MCF 10A (cell line): ENCODE data around the gene METTL23. TPM values are rescaled to one million over a fixed set of nuclear protein-coding genes. Genes with fewer than 3 reads are reported as not detected.
"Not testable (repeated sequence)": the region's sequence is repeated elsewhere in the genome, so short reads cannot be mapped to it uniquely, and the experiment has no call there.

Experiments used
- BruUV-seq: library from RNA; stranded (reverse); fragments of 400-500 nt; replicated peaks from 2 replicates; lab custom pipeline; 2021; lab: Mats Ljungman, UMichigan
- CTCF ChIA-PET: fragments of 300-600 bp; sonication (Branson Sonifier 250); formaldehyde crosslinking; extraction: SDS; loops from one replicate; lab custom pipeline; 2021; ENCODE audit warnings: antibody characterized with exemption, inconsistent platforms; lab: Yijun Ruan, JAX
- POLR2A ChIA-PET: fragments of 300-600, 350-650 bp; sonication (Branson Sonifier 250); formaldehyde crosslinking; extraction: SDS; loops from one replicate; lab custom pipeline; 2020; ENCODE audit warnings: antibody characterized with exemption, inconsistent platforms; lab: Yijun Ruan, JAX
- DNase-seq: peaks from one replicate; pipeline ENCODE4 v3.0.0-alpha.2; 2018; ENCODE audit not compliant: unreplicated experiment
- H3K27ac Mint-ChIP-seq: one replicate; pipeline ENCODE4 v1.8.0; 2022; ENCODE audit warnings: mild to moderate bottlenecking, low read depth, mixed read lengths; ENCODE audit not compliant: unreplicated experiment
- H3K27me3 Mint-ChIP-seq: one replicate; pipeline ENCODE4 v1.8.0; 2022; ENCODE audit warnings: mixed read lengths; ENCODE audit not compliant: insufficient read depth, unreplicated experiment
- H3K36me3 Mint-ChIP-seq: one replicate; pipeline ENCODE4 v1.8.0; 2022; ENCODE audit warnings: mild to moderate bottlenecking, moderate library complexity, mixed read lengths; ENCODE audit not compliant: insufficient read depth, unreplicated experiment
- H3K4me1 Mint-ChIP-seq: one replicate; pipeline ENCODE4 v1.8.0; 2022; ENCODE audit warnings: mixed read lengths; ENCODE audit not compliant: insufficient read depth, unreplicated experiment
- H3K4me3 Mint-ChIP-seq: one replicate; pipeline ENCODE4 v1.8.0; 2022; ENCODE audit warnings: mild to moderate bottlenecking, moderate library complexity, mixed read lengths; ENCODE audit not compliant: unreplicated experiment
- H3K9me3 Mint-ChIP-seq: one replicate; pipeline ENCODE4 v1.8.0; 2022; ENCODE audit warnings: mixed read lengths; ENCODE audit not compliant: unreplicated experiment
- intact Hi-C: fragments of 100-400 bp; cut with micrococcal nuclease; formaldehyde crosslinking; loops from 2 replicates; pipeline ENCODE4 v1.14.1; 2022
- total RNA-seq: library from RNA; stranded (reverse); gene quantifications from 2 replicates; pipeline ENCODE4 v1.2.3, GENCODE V29; 2022
- TF ChIP-seq, protein P1 (sequence below): fragments of 200-600 bp; IDR thresholded peaks from one replicate; pipeline ENCODE4 v1.8.0; 2022; ENCODE audit warnings: antibody characterized with exemption, mild to moderate bottlenecking; ENCODE audit not compliant: unreplicated experiment

Gene METTL23
- total RNA-seq, 1 experiment from 2014 or later: 35.1 TPM

DNA sequence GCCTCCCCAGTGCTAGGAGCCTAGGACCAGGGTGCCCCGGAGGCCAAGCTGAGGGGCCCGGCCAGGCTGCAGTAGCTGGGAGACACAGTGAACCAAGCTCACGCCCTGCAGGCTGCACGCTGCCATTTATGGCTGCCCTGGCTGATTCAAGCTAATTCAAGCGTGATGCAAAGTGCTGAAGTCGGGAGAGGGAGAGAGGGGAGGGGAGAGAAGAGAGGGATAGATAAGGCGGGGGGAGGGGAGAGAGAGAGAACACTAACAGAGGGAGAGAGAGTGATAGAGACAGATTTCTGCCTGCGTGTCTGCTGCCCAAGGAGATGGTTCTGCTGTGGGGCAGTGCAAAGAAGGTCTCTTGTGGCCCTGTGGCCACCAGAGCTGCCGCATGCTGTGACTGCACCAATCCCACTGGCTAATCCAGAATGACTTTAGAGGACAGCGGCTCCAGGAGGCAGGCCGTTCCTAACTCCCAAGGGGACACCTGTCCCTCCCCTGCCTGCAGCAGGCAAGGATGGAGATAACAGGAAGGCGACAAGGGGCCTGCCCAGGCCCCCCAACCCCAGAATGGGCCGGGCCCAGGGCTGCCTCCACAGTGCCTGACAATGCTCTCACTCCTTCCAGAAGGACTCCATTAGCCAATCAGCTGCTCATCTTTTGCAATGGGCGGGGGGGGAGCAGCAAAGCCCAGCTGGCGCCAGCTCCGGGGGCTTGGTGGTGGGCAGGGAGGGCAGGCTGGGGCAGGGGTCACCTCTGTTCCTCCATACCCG is 28.8 kb upstream of the METTL23 start:
- H3K4me3 Mint-ChIP-seq: no peak overlapping the region
- H3K27me3 Mint-ChIP-seq: no peaks in the 10 kb centered on the region
- peaks cover 10% of the 10 kb centered on the region for H3K4me1 Mint-ChIP-seq
- no peaks in the 10 kb centered on the region for H3K36me3 Mint-ChIP-seq
- H3K27ac Mint-ChIP-seq: no peak overlapping the region
- ChIA-PET POLR2A (interaction anchor here (0.7 to 1.0 kb wide), 3 partner anchors 24 to 285 kb away, joined by 3 to 4 read pairs (median 3); no protein-coding TSS in a partner anchor), CTCF (interaction anchor here (1.1 kb wide), 1 partner anchor 191 kb away, joined by 3 read pairs; no protein-coding TSS in a partner anchor)
- no TSS peak for BruUV-seq
- H3K9me3 Mint-ChIP-seq: no peaks in the 10 kb centered on the region
- no peak for DNase-seq
- intact Hi-C loops: no loop called here
- TF ChIP-seq, protein P1, sequence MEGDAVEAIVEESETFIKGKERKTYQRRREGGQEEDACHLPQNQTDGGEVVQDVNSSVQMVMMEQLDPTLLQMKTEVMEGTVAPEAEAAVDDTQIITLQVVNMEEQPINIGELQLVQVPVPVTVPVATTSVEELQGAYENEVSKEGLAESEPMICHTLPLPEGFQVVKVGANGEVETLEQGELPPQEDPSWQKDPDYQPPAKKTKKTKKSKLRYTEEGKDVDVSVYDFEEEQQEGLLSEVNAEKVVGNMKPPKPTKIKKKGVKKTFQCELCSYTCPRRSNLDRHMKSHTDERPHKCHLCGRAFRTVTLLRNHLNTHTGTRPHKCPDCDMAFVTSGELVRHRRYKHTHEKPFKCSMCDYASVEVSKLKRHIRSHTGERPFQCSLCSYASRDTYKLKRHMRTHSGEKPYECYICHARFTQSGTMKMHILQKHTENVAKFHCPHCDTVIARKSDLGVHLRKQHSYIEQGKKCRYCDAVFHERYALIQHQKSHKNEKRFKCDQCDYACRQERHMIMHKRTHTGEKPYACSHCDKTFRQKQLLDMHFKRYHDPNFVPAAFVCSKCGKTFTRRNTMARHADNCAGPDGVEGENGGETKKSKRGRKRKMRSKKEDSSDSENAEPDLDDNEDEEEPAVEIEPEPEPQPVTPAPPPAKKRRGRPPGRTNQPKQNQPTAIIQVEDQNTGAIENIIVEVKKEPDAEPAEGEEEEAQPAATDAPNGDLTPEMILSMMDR: no peak

DNA sequence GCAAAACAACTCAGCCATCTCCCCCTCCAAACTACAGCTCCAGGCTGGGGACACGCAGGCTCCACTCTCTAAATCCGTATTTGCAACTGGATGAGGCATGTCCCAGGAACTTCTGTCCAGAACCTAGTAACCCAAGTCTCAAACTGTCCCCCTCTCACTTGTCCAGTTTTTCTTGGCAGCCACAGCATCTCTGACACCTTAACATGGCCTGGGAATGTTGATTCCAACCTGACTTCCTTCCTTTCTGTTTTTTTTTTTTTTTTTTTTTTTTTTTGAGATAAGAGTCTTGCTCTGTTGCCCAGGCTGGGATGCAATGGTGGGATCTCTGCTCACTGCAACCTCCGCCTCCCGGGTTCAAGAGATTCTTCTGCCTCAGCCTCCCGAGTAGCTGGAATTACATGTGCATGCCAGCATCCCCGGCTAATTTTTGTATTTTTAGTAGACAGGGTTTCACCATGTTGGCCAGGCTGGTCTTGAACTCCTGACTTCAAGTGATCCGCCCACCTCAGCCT is 28.1 kb upstream of the METTL23 start:
- H3K27me3 Mint-ChIP-seq, H3K36me3 Mint-ChIP-seq, intact Hi-C loops, H3K27ac Mint-ChIP-seq, H3K4me3 Mint-ChIP-seq, BruUV-seq, H3K9me3 Mint-ChIP-seq, DNase-seq, H3K4me1 Mint-ChIP-seq, CTCF ChIA-PET: not testable (repeated sequence)
- POLR2A ChIA-PET: interaction anchor here (0.7 kb wide), 1 partner anchor 27 kb away, joined by 4 read pairs; no protein-coding TSS in a partner anchor

DNA sequence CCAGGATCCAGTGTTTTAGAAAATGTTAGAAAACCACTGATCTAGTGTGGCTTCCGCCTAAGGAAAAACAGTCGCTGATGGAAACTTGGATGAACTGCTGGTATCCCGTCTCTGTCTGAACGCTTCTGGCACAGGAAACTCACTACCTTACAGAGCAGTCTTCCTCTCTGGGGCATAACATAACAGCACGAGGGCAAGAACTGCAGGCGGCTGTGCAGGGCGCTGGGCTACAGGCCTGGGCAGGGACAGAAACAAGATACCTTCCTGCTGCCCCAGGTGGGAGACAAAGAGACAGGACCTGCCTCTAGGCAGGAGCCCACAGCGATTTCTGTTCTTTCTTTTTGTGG is 26.4 kb upstream of the METTL23 start:
- BruUV-seq: no TSS peak
- TF ChIP-seq, protein P1: no peak
- no peak overlapping the region for H3K4me3 Mint-ChIP-seq
- H3K9me3 Mint-ChIP-seq: no peaks in the 10 kb centered on the region
- H3K4me1 Mint-ChIP-seq: peaks cover 10% of the 10 kb centered on the region
- POLR2A ChIA-PET: no interaction called here
- no peak for DNase-seq
- H3K36me3 Mint-ChIP-seq: no peaks in the 10 kb centered on the region
- CTCF ChIA-PET: no interaction called here
- no peak overlapping the region for H3K27ac Mint-ChIP-seq
- intact Hi-C loops: no loop called here
- no peaks in the 10 kb centered on the region for H3K27me3 Mint-ChIP-seq

DNA sequence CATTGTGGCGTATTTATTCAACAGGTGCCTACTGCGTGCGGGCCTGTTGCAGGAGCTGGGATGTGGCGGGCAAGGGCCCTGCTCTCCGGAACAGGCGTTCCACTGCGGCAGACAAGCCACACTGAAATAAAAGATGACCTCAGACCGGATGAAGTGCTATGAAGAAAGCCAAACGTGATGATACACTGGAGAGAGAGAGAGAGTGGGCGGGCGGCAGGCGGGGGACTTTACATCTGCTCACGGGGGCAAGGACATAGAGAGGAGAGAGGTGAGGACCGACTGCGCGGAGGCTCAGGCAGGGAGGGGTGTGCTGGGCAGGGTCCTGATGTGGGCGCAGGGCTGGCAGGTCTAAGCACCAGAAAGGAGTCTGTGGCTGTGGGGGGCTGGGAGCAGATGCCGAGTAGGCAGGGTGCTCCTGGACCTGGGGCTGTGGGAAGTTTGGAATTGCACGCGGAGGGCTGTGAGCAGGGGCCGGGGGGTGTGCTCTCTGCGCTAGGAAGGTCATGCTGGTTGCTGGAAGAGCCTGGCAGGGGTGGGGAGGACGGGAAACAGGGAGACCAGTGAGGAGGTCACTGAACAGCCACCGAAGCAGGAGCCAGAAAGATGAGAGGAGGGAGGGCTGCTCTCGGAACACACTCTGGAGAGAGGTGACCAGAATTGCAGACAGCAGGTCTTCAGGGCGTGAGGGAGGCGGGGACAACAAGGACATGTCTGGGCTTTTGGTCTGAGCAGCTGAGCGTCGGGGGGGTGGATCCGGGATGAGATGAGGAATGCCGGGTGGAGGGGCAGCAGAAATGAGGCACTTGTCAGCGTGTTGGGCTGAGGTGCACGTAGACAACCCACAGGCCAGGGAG is 25.8 kb upstream of the METTL23 start:
- POLR2A ChIA-PET: no interaction called here
- TF ChIP-seq, protein P1: no peak
- CTCF ChIA-PET: interaction anchor here (0.5 to 1.2 kb wide), 2 partner anchors 10 to 12 kb away, joined by 3 read pairs; no protein-coding TSS in a partner anchor
- intact Hi-C loops: no loop called here
- no peaks in the 10 kb centered on the region for H3K27me3 Mint-ChIP-seq
- no peak for DNase-seq
- no peak overlapping the region for H3K4me3 Mint-ChIP-seq
- H3K27ac Mint-ChIP-seq: no peak overlapping the region
- H3K4me1 Mint-ChIP-seq: peaks cover 10% of the 10 kb centered on the region
- BruUV-seq: no TSS peak
- H3K36me3 Mint-ChIP-seq: no peaks in the 10 kb centered on the region
- no peaks in the 10 kb centered on the region for H3K9me3 Mint-ChIP-seq
